ENCODE measurements around the gene IFNGR1.
"Not testable (repeated sequence)": the region's sequence is repeated elsewhere in the genome, so short reads cannot be mapped to it uniquely, and the experiment has no call there.

The IFNGR1 gene

GRCh38 chr6:137215630-137216029 is 3.6 kb downstream of the IFNGR1 start:
- H2AFZ ChIP-seq (ENCODE audit: low read depth, low read length); H3K36me3 ChIP-seq (ENCODE audit: insufficient read depth, low read length); H3K27me3 ChIP-seq (ENCODE audit: insufficient read depth, low read length); H3K9me3 ChIP-seq (ENCODE audit: low read length); H3K4me3 ChIP-seq (ENCODE audit: low read length): not testable (repeated sequence)
- H3K4me1 ChIP-seq (ENCODE audit: insufficient read depth, low read length) = peaks cover 20% of the 10 kb centered on the region

DNA sequence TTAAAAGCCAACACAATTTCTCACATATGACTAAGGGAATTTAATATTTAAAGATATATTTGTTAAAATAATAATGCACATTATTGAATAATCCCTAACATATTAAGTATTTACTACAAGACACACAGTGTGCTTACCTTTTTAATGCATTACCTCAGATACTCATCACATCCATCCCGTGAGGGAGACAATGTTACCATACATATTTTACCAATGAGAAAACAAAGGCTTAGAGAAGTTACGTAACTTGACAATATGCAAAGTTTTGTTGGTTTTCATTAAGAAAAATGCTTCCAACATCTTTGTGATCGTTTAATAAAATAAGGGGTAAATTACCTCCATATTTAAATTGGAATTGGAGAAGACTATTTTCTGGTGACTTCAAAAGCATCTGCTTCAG is 4.3 kb downstream of the IFNGR1 start:
- Histone ChIP-seq H3K4me1 (ENCODE audit: insufficient read depth, low read length) (peaks cover 19% of the 10 kb centered on the region), H3K4me3 (ENCODE audit: low read length) (no peak overlapping the region)

GRCh38 chr6:137213813-137214212 is 5.4 kb downstream of the IFNGR1 start:
- no peak overlapping the region for H2AFZ ChIP-seq (ENCODE audit: low read depth, low read length)
- peaks cover 2% of the 10 kb centered on the region for H3K9me3 ChIP-seq (ENCODE audit: low read length)
- H3K4me3 ChIP-seq (ENCODE audit: low read length) = no peak overlapping the region
- H3K36me3 ChIP-seq (ENCODE audit: insufficient read depth, low read length) = no peaks in the 10 kb centered on the region
- no peaks in the 10 kb centered on the region for H3K27me3 ChIP-seq (ENCODE audit: insufficient read depth, low read length)
- H3K4me1 ChIP-seq (ENCODE audit: insufficient read depth, low read length) = peaks cover 14% of the 10 kb centered on the region

More for the DNA sequence above, 4.3 kb downstream of the IFNGR1 start:
- no peak overlapping the region for H2AFZ ChIP-seq (ENCODE audit: low read depth, low read length)
- no peaks in the 10 kb centered on the region for H3K9me3 ChIP-seq (ENCODE audit: low read length)
- no peaks in the 10 kb centered on the region for H3K27me3 ChIP-seq (ENCODE audit: insufficient read depth, low read length)
- no peaks in the 10 kb centered on the region for H3K36me3 ChIP-seq (ENCODE audit: insufficient read depth, low read length)

GRCh38 chr6:137213331-137213740 is 5.8 kb downstream of the IFNGR1 start:
- Histone ChIP-seq H3K9me3 (ENCODE audit: low read length) (peaks cover 5% of the 10 kb centered on the region), H2AFZ (ENCODE audit: low read depth, low read length) (no peak overlapping the region), H3K27me3 (ENCODE audit: insufficient read depth, low read length) (no peaks in the 10 kb centered on the region), H3K36me3 (ENCODE audit: insufficient read depth, low read length) (no peaks in the 10 kb centered on the region), H3K4me3 (ENCODE audit: low read length) (no peak overlapping the region), H3K4me1 (ENCODE audit: insufficient read depth, low read length) (peaks cover 14% of the 10 kb centered on the region)

DNA sequence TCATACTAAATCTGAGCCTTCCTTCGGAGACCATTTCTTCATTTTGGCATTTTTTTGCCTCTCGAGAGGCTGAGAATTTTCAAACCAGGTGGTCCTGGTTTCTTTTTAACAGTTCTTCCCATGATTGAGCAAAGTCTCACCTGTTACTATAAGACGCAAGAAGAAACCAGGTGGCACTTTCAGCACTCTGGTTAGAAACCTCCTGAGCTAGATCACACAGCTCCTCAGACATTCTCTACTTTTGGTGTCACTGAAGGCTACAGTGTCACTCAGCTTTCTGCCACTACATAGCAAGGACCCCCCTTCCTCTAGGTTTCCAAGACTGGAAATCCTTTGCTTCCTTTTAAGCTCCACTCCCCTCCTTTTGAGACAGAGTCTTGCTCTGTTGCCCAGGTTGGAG is 7.3 kb downstream of the IFNGR1 start:
- Histone ChIP-seq H3K4me3 (ENCODE audit: low read length) (no peak overlapping the region), H3K4me1 (ENCODE audit: insufficient read depth, low read length) (peaks cover 2% of the 10 kb centered on the region), H3K27me3 (ENCODE audit: insufficient read depth, low read length) (no peaks in the 10 kb centered on the region), H2AFZ (ENCODE audit: low read depth, low read length) (no peak overlapping the region), H3K36me3 (ENCODE audit: insufficient read depth, low read length) (no peaks in the 10 kb centered on the region), H3K9me3 (ENCODE audit: low read length) (peaks cover 7% of the 10 kb centered on the region)

- H3K36me3 ChIP-seq (ENCODE audit: insufficient read depth, low read length) = peaks cover 3% of the 10 kb centered on the region
- peaks cover 7% of the 10 kb centered on the region for H3K9me3 ChIP-seq (ENCODE audit: low read length)
- no peaks in the 10 kb centered on the region for H3K27me3 ChIP-seq (ENCODE audit: insufficient read depth, low read length)
- no peak overlapping the region for H3K4me3 ChIP-seq (ENCODE audit: low read length)
- no peaks in the 10 kb centered on the region for H3K4me1 ChIP-seq (ENCODE audit: insufficient read depth, low read length)
- no peak overlapping the region for H2AFZ ChIP-seq (ENCODE audit: low read depth, low read length)
Observed at GRCh38 chr6:137210903-137211302, 8.3 kb downstream of the IFNGR1 start.

GRCh38 chr6:137208279-137208678 is 10.9 kb downstream of the IFNGR1 start:
- no peak overlapping the region for H2AFZ ChIP-seq (ENCODE audit: low read depth, low read length)
- no peaks in the 10 kb centered on the region for H3K27me3 ChIP-seq (ENCODE audit: insufficient read depth, low read length)
- H3K36me3 ChIP-seq (ENCODE audit: insufficient read depth, low read length) = peaks cover 21% of the 10 kb centered on the region
- no peak overlapping the region for H3K4me3 ChIP-seq (ENCODE audit: low read length)
- H3K9me3 ChIP-seq (ENCODE audit: low read length) = peaks cover 7% of the 10 kb centered on the region
- H3K4me1 ChIP-seq (ENCODE audit: insufficient read depth, low read length) = no peaks in the 10 kb centered on the region

GRCh38 chr6:137207457-137207856 is 11.7 kb downstream of the IFNGR1 start:
- H3K4me1 ChIP-seq (ENCODE audit: insufficient read depth, low read length); H3K27me3 ChIP-seq (ENCODE audit: insufficient read depth, low read length); H2AFZ ChIP-seq (ENCODE audit: low read depth, low read length); H3K9me3 ChIP-seq (ENCODE audit: low read length); H3K4me3 ChIP-seq (ENCODE audit: low read length): not testable (repeated sequence)
- peaks cover 28% of the 10 kb centered on the region for H3K36me3 ChIP-seq (ENCODE audit: insufficient read depth, low read length)

DNA sequence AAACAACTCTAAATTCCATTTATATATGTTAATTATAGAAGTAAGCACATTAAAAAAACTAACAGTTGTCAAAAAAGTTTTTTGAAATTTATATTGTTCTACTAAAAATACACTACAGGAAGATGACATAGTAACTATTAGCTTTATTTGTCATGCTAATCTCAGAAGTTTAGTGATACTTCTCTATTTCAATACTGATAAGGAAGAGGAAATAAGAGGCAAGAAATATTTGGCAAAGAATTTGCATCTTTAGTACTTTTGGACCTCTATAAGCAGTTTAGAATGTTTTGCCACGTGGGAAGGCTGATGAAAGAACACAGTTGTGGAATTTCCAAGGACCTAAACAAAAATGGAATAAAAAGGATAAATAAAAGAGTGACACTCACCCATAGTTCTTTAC is 12.6 kb downstream of the IFNGR1 start:
- Histone ChIP-seq H2AFZ (ENCODE audit: low read depth, low read length) (no peak overlapping the region), H3K4me3 (ENCODE audit: low read length) (no peak overlapping the region), H3K4me1 (ENCODE audit: insufficient read depth, low read length) (no peaks in the 10 kb centered on the region), H3K36me3 (ENCODE audit: insufficient read depth, low read length) (peaks cover 28% of the 10 kb centered on the region), H3K9me3 (ENCODE audit: low read length) (peaks cover 7% of the 10 kb centered on the region), H3K27me3 (ENCODE audit: insufficient read depth, low read length) (no peaks in the 10 kb centered on the region)

GRCh38 chr6:137203256-137203655 is 15.9 kb downstream of the IFNGR1 start:
- no peak overlapping the region for H2AFZ ChIP-seq (ENCODE audit: low read depth, low read length)
- H3K36me3 ChIP-seq (ENCODE audit: insufficient read depth, low read length) = peaks cover 41% of the 10 kb centered on the region
- H3K9me3 ChIP-seq (ENCODE audit: low read length) = peaks cover under 1% of the 10 kb centered on the region
- H3K4me1 ChIP-seq (ENCODE audit: insufficient read depth, low read length) = no peaks in the 10 kb centered on the region
- no peaks in the 10 kb centered on the region for H3K27me3 ChIP-seq (ENCODE audit: insufficient read depth, low read length)
- no peak overlapping the region for H3K4me3 ChIP-seq (ENCODE audit: low read length)

GRCh38 chr6:137202078-137202477 is 17.1 kb downstream of the IFNGR1 start:
- Histone ChIP-seq H3K9me3 (ENCODE audit: low read length) (no peaks in the 10 kb centered on the region), H3K36me3 (ENCODE audit: insufficient read depth, low read length) (peaks cover 49% of the 10 kb centered on the region), H3K27me3 (ENCODE audit: insufficient read depth, low read length) (no peaks in the 10 kb centered on the region), H3K4me1 (ENCODE audit: insufficient read depth, low read length) (no peaks in the 10 kb centered on the region), H2AFZ (ENCODE audit: low read depth, low read length) (no peak overlapping the region), H3K4me3 (ENCODE audit: low read length) (no peak overlapping the region)

- H3K27me3 ChIP-seq (ENCODE audit: insufficient read depth, low read length) = no peaks in the 10 kb centered on the region
- peaks cover 47% of the 10 kb centered on the region for H3K36me3 ChIP-seq (ENCODE audit: insufficient read depth, low read length)
- H3K4me3 ChIP-seq (ENCODE audit: low read length) = no peak overlapping the region
- H2AFZ ChIP-seq (ENCODE audit: low read depth, low read length) = no peak overlapping the region
- no peaks in the 10 kb centered on the region for H3K9me3 ChIP-seq (ENCODE audit: low read length)
- H3K4me1 ChIP-seq (ENCODE audit: insufficient read depth, low read length) = no peaks in the 10 kb centered on the region
Observed at GRCh38 chr6:137201006-137201405, 18.2 kb downstream of the IFNGR1 start.

DNA sequence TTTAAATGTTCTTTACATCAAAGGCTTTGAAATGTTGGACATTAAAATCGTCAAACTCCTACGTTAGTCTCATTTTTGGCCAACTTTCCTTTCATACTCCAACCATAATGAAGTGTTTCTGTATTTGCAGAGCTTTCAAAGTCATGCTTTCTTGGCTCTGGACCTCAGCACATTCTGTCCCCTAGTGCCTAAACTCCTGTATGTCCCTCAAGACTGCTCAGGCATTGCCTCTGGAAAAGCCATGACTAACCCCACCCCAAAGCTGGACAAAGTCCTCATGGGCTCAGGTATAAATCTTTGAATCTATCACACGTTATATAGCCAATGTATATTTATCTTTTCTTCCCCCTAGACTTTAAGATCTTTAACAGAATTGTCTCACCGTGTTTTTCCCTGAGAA is 18.9 kb downstream of the IFNGR1 start:
- Histone ChIP-seq H3K4me1 (ENCODE audit: insufficient read depth, low read length) (no peaks in the 10 kb centered on the region), H3K4me3 (ENCODE audit: low read length) (no peak overlapping the region), H2AFZ (ENCODE audit: low read depth, low read length) (no peak overlapping the region), H3K36me3 (ENCODE audit: insufficient read depth, low read length) (peaks cover 40% of the 10 kb centered on the region), H3K9me3 (ENCODE audit: low read length) (no peaks in the 10 kb centered on the region), H3K27me3 (ENCODE audit: insufficient read depth, low read length) (no peaks in the 10 kb centered on the region)
